Measurements from ENCODE around the gene FKBP5.

DNA sequence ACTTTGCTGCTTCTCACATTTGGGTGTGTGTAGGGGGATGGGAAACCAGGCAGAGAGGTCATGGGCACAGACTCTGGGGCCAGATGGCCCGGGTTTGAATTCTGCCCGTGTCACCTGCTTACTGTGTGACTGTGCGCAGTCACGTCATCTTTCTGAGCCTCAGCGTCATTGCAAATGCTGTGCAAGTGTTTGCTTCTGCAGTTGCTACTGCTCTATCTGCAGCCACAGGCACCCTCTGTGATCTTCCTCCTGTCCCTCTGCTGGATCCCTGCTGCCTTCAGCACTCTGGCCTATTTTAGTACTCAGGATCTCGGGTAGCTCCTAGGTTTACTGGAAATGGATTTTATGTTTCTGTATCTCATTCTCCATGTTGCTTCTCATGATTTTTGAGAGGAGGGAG lies 135.4 kb downstream of the FKBP5 start:
- TF ChIP-seq POLR2A (IDR thresholded peaks at IDR 0.05; ENCODE audit: low read length) (no peak), GATA1 (IDR thresholded peaks at IDR 0.05; ENCODE audit: low read depth, low read length) (no peak)
